Measurements from ENCODE around the gene MICU2. TPM values are rescaled to one million over a fixed set of nuclear protein-coding genes. Genes with fewer than 3 reads are reported as not detected.

The MICU2 gene
- total RNA-seq, 2 donors from 2014 or later = 21.5 to 47.2 TPM

GRCh38 chr13:21443171-21443570 lies 160.8 kb downstream of the MICU2 start:
- no peaks in the 10 kb centered on the region for H3K36me3 ChIP-seq
- peaks cover 4% of the 10 kb centered on the region for H3K9me3 ChIP-seq
- peaks cover 0 to 4% of the 10 kb centered on the region in 2 donors for H3K4me1 ChIP-seq (ENCODE audit: control insufficient read depth in 1 of 2, low read depth in 2 of 2)
- TF ChIP-seq, protein P1, sequence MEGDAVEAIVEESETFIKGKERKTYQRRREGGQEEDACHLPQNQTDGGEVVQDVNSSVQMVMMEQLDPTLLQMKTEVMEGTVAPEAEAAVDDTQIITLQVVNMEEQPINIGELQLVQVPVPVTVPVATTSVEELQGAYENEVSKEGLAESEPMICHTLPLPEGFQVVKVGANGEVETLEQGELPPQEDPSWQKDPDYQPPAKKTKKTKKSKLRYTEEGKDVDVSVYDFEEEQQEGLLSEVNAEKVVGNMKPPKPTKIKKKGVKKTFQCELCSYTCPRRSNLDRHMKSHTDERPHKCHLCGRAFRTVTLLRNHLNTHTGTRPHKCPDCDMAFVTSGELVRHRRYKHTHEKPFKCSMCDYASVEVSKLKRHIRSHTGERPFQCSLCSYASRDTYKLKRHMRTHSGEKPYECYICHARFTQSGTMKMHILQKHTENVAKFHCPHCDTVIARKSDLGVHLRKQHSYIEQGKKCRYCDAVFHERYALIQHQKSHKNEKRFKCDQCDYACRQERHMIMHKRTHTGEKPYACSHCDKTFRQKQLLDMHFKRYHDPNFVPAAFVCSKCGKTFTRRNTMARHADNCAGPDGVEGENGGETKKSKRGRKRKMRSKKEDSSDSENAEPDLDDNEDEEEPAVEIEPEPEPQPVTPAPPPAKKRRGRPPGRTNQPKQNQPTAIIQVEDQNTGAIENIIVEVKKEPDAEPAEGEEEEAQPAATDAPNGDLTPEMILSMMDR (IDR thresholded peaks at IDR 0.05) = no peak
- H3K27ac ChIP-seq = no peak overlapping the region
- ATAC-seq (ENCODE audit: insufficient number of reproducible peaks, low FRiP score, low read depth) (no peak), DNase-seq (ENCODE audit: low spot score) (no peak)
- H3K27me3 ChIP-seq (replicated peaks; ENCODE audit: insufficient read depth) = no peaks in the 10 kb centered on the region
- no peak overlapping the region for H3K4me3 ChIP-seq

Other genes with a start within 250 kb of the MICU2 start
- gene ZDHHC20, start 144.9 kb downstream of the MICU2 start, total RNA-seq = 10 to 100 TPM; 70.3 to 80.7 TPM
- gene FGF9, start 66.9 kb upstream of the MICU2 start, total RNA-seq = under 1 TPM in 1 of 2 donors, not detected in 1; 0.27 TPM